ENCODE data around the gene CCDC69.
"Not testable (repeated sequence)": the region's sequence is repeated elsewhere in the genome, so short reads cannot be mapped to it uniquely, and the experiment has no call there.

Gene CCDC69

DNA sequence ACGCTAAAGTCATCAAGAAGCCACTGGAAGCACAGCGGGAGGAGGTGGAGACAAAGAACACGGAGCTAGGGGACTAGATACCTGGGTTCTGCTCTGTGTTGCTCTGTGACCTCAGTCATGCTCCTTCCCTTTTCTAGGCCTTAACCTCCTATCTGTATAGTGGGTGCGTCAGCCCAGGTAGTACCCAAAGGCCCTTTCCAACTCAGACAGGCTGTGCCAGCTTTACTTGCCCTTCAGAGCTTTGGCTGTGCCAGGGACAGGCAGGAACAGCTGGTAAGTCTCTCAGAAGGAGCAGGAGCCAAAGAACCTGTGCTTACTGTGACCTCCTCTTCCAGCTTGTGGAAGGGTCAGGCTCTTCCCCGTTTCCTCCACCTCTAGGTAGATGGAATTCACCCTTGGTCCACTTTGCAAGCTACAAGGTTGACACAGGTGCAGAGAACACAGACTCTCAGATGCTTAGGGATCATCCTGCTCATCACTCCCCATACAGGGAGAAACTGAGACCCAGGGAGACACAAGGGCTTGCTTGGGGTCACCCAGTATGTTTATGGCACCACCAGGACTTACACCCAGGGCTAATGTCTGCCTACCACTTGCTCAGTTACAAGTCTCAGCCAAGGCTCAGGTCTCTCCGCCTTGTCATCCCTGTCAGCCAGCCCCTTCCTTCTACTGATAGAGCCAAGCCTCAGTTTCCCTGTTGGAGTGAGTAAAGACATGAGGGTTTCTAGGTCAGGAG is 1.7 kb downstream of the CCDC69 start:
- no peak for DNase-seq (ENCODE audit: low read depth in 2 of 2)

- DNase-seq (ENCODE audit: low read depth in 2 of 2): no peak
Measured at GRCh38 chr5:151221574-151221973, 2.3 kb downstream of the CCDC69 start.

DNA sequence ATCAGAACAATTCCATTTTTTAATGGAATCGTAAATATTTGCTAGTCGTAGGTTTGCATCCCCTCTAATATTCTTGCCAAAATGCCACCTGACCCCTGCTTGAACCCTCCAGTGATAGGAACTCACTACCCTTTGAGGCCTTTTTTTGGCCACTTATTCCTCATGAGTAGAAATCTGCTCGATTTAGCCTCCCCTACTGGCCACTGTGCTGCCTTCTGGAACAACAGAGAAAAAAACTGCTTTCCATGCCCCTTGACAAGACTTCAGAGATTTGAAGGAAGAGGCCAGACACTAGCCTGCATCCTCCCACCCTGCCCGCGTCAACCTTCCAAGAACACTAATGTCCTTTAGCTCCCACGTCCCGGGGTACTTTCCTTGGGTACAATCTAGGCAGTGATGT is 4.1 kb downstream of the CCDC69 start:
- no peak for DNase-seq (ENCODE audit: low read depth in 2 of 2)

DNA sequence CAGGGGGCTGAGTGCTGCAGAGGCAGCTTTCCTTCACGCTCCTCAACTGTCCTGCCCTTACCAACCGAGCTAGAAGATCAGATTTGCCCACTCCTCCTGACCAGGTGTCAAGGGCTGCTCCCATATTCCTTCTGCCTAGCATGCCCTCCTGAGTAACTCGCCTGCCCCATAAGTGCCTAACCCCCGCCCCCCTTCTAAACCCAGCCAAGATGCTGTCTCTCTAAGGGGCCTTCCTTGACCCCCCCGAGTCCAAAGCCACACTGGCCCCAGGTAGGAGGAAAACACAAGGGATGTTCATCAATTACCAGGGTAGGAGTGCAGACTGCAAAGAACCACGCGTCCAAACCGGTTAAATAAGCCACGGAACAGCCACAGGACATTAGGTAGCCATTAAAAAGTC is 4.8 kb downstream of the CCDC69 start:
- DNase-seq (ENCODE audit: low read depth in 2 of 2): no peak

DNA sequence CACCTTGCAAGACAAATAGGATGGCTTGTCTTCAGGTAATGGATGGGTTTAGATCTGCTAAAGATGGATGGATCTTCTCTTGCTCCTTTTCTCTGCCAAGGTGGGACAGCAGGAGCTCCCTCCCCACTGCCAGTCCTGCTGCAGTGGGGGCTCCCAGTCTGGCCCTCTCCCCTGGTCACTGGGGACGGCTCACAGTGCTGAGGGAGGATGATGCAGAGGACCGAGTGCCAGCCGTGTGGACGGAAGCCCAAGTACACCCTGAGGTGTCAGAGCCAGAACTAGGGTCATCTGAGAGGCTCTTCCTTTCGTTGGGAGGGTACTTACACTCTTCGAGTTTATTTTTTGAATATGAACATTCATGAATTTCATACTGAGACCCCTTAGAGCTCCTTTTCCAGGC is 5.7 kb downstream of the CCDC69 start:
- no peak for DNase-seq (ENCODE audit: low read depth in 2 of 2)

- DNase-seq (ENCODE audit: low read depth in 2 of 2): no peak
Measured at GRCh38 chr5:151216781-151217180, 7.1 kb downstream of the CCDC69 start.

- no peak for DNase-seq (ENCODE audit: low read depth in 2 of 2)
Measured at GRCh38 chr5:151215546-151215880, 8.4 kb downstream of the CCDC69 start.

DNA sequence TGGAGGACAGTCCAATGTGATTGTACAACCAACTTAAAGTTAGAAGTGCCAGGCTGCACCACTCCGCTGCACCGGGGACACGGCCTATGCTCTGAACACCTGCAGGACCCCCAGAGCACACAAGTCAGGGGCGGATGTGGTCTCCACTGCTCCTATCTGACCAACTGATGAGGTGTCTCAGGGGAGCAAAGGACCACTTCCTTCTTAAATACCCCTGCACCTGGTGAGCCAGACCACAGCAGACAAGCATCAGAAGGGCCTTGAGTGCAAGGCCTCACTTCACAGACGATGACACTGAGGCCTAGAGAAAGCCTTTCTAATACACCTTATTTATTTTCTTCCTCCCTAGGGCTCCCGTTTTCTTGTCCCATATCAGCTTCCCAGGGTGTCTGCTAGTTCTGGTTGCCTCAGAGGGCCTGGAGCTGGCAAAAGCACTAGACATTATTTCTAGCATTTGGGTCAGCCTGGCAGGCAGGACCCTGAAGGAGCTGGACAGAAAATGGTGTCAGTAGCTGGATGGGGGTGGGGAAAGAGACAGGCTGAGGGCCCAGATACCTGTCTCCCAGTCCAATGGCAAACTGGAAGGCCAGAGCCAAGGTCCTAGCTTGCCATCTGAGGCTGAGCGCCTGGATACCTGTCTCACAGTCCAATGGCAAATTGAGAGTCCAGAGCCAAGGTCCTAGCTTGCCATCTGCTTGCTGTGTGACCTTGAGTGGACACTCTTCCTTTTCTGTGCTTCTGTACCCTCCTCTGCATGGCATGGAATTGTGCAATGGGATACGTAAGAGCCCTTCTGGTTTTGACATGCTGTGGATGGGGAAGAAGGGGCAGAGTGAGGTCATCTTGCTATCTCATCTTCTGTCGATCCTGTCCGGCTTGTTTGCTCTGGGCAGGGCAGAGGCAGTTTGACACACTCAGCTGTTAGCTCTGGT is 9.0 kb downstream of the CCDC69 start:
- no peak for DNase-seq (ENCODE audit: low read depth in 2 of 2)

- DNase-seq (ENCODE audit: low read depth in 2 of 2): peak; percentile 64 to 74
Measured at GRCh38 chr5:151213803-151214613, 9.9 kb downstream of the CCDC69 start.

GRCh38 chr5:151212406-151212798 is 11.5 kb downstream of the CCDC69 start:
- no peak for DNase-seq (ENCODE audit: low read depth in 2 of 2)

DNA sequence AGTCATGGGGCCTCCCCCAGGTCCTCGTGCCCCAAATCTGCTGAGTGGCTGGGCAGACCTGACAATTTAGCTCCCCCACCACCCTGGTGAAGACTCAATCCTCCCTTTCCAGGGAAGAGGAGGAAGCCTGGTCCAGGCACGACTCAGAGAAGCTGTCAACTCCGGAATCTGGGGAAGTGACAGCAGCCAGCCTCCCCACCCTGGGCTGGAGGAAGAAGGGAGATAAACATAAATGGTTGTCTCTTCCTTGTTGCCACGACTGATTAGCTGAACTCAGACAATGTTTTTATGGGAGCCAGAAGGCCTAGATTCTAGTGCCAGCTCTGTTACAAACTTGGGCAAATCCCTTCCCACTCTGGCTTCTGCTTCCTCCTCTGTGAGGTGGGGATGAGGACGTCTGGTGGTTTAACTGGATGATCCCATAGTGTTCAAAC is 15.4 kb downstream of the CCDC69 start:
- no peak for DNase-seq (ENCODE audit: low read depth in 2 of 2)

- DNase-seq (ENCODE audit: low read depth in 2 of 2): no peak
Measured at GRCh38 chr5:151205411-151205810, 18.5 kb downstream of the CCDC69 start.

DNA sequence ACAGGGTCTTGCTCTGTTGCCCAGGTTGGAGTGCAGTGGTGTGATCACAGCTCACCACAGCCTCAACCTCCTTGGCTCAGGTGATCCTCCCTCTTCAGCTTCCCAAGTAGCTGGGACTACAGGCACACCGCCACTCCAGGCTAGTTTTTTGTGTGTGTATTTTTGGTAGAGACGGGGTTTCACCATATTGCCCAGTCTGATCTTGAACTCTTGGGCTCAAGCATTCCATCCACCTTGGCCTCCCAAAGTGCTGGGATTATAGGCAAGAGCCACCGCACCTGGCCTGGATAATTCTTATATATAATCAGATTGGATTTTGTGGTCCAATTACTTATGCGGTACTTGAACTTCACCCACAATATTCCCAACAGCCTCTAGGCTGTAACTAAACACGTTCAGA is 19.8 kb downstream of the CCDC69 start:
- DNase-seq (ENCODE audit: low read depth in 2 of 2): no peak

DNA sequence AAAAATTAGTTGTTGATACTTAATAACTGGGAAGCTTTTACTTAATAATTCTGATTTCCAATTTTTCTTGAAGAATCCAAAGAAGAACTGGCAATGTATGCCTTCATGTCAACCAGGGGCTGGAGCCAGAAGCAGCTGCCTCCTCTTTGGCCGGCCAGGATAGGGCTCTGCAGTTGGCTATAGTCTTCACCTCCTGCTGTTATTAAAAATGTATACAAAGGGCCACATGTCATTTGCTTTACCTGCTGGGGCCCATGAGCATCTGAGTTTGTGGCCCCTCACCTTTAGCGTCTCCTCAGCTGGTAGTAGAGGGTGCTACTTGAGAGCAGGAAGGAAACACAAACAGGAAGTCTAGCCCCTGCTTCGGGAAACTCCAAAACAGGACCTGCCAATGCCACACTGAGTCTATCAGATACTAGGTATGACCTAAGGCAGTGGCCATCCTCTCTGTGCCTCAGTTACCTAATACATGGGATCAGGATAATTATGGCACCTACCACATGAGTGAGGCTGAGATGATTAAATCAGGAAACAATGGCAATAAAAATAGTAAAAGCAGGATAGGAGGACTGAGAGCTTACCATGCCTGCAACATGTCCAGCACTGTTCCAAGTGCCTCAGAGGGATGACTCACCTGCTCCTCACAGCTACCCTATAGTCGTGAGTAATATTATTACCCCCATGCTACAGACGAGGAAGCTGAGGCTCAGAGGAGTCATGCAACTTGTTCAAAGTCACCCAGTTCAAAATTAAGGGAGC is 21.3 kb downstream of the CCDC69 start:
- DNase-seq (ENCODE audit: low read depth in 2 of 2): no peak

DNA sequence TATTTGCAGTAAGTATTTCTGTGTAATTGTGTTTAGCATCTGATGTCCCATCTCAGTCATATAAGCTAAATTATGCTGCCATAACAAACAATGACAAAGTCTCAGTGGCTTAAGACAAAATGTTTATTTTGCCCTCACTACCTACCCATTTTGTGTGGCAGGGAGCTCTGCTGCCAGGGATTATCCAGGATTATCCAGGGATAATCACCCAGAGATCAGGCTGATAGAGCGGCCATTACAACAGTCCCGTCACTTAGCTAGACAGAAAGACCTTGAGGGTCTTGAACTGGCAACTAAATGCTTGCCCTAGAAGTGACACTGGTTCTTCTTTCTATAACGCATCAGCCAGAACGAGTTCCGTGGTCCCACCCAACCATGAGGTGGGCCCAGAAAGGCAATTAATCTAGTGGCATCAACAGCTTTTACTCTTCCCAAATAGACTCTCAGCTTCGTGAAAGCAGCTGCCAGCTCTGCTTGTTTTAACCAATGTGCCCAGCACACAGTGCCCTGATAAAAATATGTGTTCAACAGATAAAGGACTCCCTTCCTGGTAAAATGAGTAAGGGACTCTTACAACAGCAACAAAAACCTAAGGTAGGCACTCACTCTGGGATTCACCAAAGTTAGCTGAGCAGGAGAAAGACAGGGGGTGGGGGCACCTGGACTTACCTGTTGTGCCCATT is 22.8 kb downstream of the CCDC69 start:
- DNase-seq (ENCODE audit: low read depth in 2 of 2): no peak

GRCh38 chr5:151199581-151200185 is 24.2 kb downstream of the CCDC69 start:
- no peak for DNase-seq (ENCODE audit: low read depth in 2 of 2)

- DNase-seq (ENCODE audit: low read depth in 2 of 2): no peak
Measured at GRCh38 chr5:151198861-151199260, 25.0 kb downstream of the CCDC69 start.

DNA sequence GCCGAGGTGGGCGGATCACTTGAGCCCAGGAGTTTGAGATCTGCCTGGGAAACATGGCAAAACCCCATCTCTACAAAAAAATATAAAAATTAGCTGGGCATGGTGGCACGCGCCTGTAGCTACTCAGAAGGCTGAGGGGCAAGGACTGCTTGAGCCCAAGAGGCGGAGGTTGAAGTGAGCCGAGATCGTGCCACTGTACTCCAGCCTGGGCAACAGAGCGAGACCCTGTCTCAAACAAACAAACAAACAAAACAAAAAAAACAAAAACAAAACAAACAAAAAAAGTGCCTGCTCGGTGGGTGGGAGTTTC is 26.6 kb downstream of the CCDC69 start:
- DNase-seq (ENCODE audit: low read depth in 2 of 2): not testable (repeated sequence)

GRCh38 chr5:151196556-151197290 is 27.2 kb downstream of the CCDC69 start:
- DNase-seq (ENCODE audit: low read depth in 2 of 2): no peak

- no peak for DNase-seq (ENCODE audit: low read depth in 2 of 2)
Measured at GRCh38 chr5:151195622-151196021, 28.3 kb downstream of the CCDC69 start.

All from activated CD4-positive, alpha-beta T cell treated with anti-CD3 and anti-CD28 coated beads for 24 hours (primary cell).